Prostate gland (tissue), 2 donors: ENCODE results near the gene AQP12B.

ENCODE experiments used
- POLR2A ChIP-seq: fragments of 450-650 bp; IDR thresholded peaks from one replicate; pipeline ENCODE4 v1.6.1; 2016; ENCODE audit warnings: antibody characterized with exemption, mild to moderate bottlenecking
- TF ChIP-seq, protein P1 (sequence below), 4 experiments: fragments of 200-600 bp in 2 of 4; fragments of 450-650 bp in 2 of 4; sonication (generic) in 2 of 4; IDR thresholded peaks; 1 replicate in 3 of 4; 2 replicates in 1 of 4; pipeline ENCODE4 v1.5.1; 2016 to 2019; ENCODE audit warnings: antibody characterized with exemption in 4 of 4, mild to moderate bottlenecking in 2 of 4, moderate library complexity in 2 of 4

DNA sequence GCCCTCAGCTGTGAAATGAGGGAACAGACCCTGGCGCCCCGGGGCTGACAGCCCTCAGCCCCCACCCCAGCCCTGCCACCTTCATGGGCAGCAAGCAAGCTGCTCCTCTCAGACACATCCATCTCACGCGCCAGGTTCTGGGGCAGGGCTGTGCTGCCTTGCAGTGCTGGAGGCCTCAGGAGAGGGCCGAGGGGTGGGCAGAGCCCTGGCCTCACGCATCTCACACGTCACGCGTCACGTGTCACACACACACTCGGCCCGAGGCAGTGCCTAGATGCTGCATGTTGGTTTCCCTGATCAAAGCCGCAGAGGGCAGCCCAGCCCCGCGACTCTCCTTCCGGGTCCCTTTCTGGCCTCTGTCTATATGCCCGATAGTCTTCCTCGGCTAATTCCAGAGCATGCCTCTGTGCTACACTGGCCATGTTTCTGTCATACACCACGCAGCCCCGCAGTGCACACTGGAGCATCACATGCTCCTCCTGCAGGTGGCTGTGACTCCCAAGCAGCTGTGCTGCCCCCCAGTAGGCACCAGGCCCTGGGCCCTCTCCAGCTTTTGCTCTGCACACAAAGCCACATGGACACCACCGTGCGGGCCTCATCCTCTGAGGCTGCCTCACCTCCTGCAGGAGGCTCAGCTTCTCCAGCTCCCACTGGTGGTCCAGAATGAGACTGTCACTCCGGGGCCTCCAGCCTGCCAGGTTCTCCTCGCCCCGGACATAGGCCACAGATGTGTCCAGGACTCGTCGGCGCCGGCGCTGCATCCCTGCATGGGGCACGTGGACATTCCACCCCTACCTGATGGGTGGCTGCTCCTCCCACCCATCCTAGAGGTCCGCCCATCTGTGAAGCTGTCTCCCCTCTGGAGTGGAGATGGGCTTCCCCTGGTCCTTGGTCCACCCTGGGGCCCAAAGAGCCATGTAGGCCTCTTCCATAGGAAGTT is 40.4 kb upstream of the AQP12B start:
- TF ChIP-seq, protein P1, sequence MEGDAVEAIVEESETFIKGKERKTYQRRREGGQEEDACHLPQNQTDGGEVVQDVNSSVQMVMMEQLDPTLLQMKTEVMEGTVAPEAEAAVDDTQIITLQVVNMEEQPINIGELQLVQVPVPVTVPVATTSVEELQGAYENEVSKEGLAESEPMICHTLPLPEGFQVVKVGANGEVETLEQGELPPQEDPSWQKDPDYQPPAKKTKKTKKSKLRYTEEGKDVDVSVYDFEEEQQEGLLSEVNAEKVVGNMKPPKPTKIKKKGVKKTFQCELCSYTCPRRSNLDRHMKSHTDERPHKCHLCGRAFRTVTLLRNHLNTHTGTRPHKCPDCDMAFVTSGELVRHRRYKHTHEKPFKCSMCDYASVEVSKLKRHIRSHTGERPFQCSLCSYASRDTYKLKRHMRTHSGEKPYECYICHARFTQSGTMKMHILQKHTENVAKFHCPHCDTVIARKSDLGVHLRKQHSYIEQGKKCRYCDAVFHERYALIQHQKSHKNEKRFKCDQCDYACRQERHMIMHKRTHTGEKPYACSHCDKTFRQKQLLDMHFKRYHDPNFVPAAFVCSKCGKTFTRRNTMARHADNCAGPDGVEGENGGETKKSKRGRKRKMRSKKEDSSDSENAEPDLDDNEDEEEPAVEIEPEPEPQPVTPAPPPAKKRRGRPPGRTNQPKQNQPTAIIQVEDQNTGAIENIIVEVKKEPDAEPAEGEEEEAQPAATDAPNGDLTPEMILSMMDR (IDR thresholded peaks at IDR 0.05) = no peak
- TF ChIP-seq POLR2A = no peak
